ENCODE data around the gene AMBP. TPM values are rescaled to one million over a fixed set of nuclear protein-coding genes. Genes with fewer than 3 reads are reported as not detected.

AMBP gene
- total RNA-seq, 1 donor from 2014 or later = not detected

DNA sequence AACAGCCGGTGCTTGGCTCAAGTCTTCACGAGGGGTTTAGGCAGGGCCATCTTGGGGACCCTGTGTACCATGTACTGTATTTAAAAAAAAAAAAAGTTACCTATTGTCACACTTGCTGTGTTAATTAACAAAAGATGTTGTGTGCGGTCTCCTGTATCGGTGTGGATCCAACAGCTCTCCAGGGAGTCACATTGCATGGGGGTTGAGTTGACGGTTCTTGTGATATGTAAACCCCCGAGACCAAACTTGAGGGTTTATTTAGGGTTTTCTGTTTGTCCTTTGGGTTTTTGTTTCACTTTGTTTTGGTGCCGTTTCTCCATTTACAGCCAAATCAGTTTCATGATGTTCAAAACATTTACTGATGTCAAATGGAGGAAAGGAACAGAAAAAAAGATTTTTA, 22.2 kb downstream of the AMBP start:
- TF ChIP-seq, protein P1, sequence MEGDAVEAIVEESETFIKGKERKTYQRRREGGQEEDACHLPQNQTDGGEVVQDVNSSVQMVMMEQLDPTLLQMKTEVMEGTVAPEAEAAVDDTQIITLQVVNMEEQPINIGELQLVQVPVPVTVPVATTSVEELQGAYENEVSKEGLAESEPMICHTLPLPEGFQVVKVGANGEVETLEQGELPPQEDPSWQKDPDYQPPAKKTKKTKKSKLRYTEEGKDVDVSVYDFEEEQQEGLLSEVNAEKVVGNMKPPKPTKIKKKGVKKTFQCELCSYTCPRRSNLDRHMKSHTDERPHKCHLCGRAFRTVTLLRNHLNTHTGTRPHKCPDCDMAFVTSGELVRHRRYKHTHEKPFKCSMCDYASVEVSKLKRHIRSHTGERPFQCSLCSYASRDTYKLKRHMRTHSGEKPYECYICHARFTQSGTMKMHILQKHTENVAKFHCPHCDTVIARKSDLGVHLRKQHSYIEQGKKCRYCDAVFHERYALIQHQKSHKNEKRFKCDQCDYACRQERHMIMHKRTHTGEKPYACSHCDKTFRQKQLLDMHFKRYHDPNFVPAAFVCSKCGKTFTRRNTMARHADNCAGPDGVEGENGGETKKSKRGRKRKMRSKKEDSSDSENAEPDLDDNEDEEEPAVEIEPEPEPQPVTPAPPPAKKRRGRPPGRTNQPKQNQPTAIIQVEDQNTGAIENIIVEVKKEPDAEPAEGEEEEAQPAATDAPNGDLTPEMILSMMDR (IDR thresholded peaks at IDR 0.05) = no peak
- Mint-ChIP-seq H3K36me3 (ENCODE audit: low read depth) (peaks cover 14% of the 10 kb centered on the region), H3K27ac (ENCODE audit: unreplicated experiment) (no peak overlapping the region), H3K4me1 (ENCODE audit: low read depth) (peaks cover 21% of the 10 kb centered on the region), H3K9me3 (ENCODE audit: low read depth) (no peaks in the 10 kb centered on the region), H3K27me3 (ENCODE audit: low read depth) (no peaks in the 10 kb centered on the region), H3K4me3 (ENCODE audit: unreplicated experiment) (no peak overlapping the region)
- no peak for DNase-seq (ENCODE audit: low spot score)

DNA sequence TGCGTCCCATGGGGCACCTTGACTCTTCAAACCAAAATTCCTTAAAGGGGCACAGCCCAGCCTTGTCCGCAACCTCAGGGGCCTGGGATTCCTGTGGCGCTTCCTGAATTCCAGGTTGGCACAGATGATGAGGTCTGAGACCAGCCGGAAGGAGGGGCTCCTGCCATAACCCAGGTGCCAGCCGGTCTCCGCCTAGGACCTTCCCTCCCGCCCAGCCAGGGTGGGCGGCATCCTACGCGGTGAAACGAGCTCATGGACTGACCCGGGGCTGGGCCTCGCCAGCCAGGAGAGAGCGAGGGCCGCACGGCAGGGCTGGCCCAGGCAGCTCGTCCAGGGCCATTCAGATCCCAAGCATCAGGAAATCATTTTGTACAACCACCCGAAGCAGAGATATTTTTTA, 23.0 kb downstream of the AMBP start:
- no peaks in the 10 kb centered on the region for H3K9me3 Mint-ChIP-seq (ENCODE audit: low read depth)
- H3K27me3 Mint-ChIP-seq (ENCODE audit: low read depth) = no peaks in the 10 kb centered on the region
- no peak overlapping the region for H3K27ac Mint-ChIP-seq (ENCODE audit: unreplicated experiment)
- no peak for DNase-seq (ENCODE audit: low spot score)
- peaks cover 20% of the 10 kb centered on the region for H3K4me1 Mint-ChIP-seq (ENCODE audit: low read depth)
- TF ChIP-seq, protein P1 (IDR thresholded peaks at IDR 0.05) = no peak
- H3K36me3 Mint-ChIP-seq (ENCODE audit: low read depth) = peaks cover 19% of the 10 kb centered on the region
- H3K4me3 Mint-ChIP-seq (ENCODE audit: unreplicated experiment) = no peak overlapping the region

- no peaks in the 10 kb centered on the region for H3K27me3 Mint-ChIP-seq (ENCODE audit: low read depth)
- no peaks in the 10 kb centered on the region for H3K9me3 Mint-ChIP-seq (ENCODE audit: low read depth)
- TF ChIP-seq, protein P1 (IDR thresholded peaks at IDR 0.05) = no peak
- H3K4me3 Mint-ChIP-seq (ENCODE audit: unreplicated experiment) = no peak overlapping the region
- no peak for DNase-seq (ENCODE audit: low spot score)
- peaks cover 12% of the 10 kb centered on the region for H3K4me1 Mint-ChIP-seq (ENCODE audit: low read depth)
- H3K27ac Mint-ChIP-seq (ENCODE audit: unreplicated experiment) = no peak overlapping the region
- peaks cover 23% of the 10 kb centered on the region for H3K36me3 Mint-ChIP-seq (ENCODE audit: low read depth)
Observed at GRCh38 chr9:114054191-114054690, 23.9 kb downstream of the AMBP start.

- no peaks in the 10 kb centered on the region for H3K27me3 Mint-ChIP-seq (ENCODE audit: low read depth)
- H3K4me3 Mint-ChIP-seq (ENCODE audit: unreplicated experiment) = no peak overlapping the region
- peaks cover 4% of the 10 kb centered on the region for H3K4me1 Mint-ChIP-seq (ENCODE audit: low read depth)
- peaks cover 28% of the 10 kb centered on the region for H3K36me3 Mint-ChIP-seq (ENCODE audit: low read depth)
- H3K9me3 Mint-ChIP-seq (ENCODE audit: low read depth) = no peaks in the 10 kb centered on the region
- no peak for DNase-seq (ENCODE audit: low spot score)
- TF ChIP-seq, protein P1 (IDR thresholded peaks at IDR 0.05) = no peak
- no peak overlapping the region for H3K27ac Mint-ChIP-seq (ENCODE audit: unreplicated experiment)
Observed at GRCh38 chr9:114053246-114054005, 24.7 kb downstream of the AMBP start.

GRCh38 chr9:114051706-114052105, 26.4 kb downstream of the AMBP start:
- no peaks in the 10 kb centered on the region for H3K9me3 Mint-ChIP-seq (ENCODE audit: low read depth)
- no peak overlapping the region for H3K27ac Mint-ChIP-seq (ENCODE audit: unreplicated experiment)
- no peaks in the 10 kb centered on the region for H3K27me3 Mint-ChIP-seq (ENCODE audit: low read depth)
- peaks cover 31% of the 10 kb centered on the region for H3K36me3 Mint-ChIP-seq (ENCODE audit: low read depth)
- H3K4me1 Mint-ChIP-seq (ENCODE audit: low read depth) = no peaks in the 10 kb centered on the region
- no peak for DNase-seq (ENCODE audit: low spot score)
- no peak overlapping the region for H3K4me3 Mint-ChIP-seq (ENCODE audit: unreplicated experiment)
- TF ChIP-seq, protein P1 (IDR thresholded peaks at IDR 0.05) = no peak
